ENCODE data around the gene TXNDC12. TPM values are rescaled to one million over a fixed set of nuclear protein-coding genes. Genes with fewer than 3 reads are reported as not detected.

Gene TXNDC12
- total and polyA plus RNA-seq, 9 of the 15 experiments (the other 6 are each of a cell fraction or from before 2014, with no cell fraction given) = 17.0 to 60.8 (median 37.8) TPM

DNA sequence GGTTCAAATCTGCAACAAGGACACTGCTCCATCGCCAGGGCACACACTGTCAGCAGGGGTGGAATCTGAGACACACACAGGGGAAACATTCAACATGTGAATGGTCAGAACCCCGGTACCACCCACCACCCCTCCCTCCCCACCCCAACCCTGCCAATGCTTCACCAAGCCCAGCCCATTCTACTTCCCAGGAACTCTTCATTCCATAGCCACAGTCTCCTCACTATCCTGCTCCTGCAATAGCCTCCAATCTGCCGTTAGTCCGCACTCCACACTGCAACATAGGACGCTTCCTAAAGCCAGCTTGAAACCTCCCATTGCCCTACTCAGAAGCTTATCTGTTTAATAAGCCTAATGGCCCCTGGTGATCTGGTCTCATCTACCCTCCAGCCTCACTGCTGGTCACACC is 57.0 kb downstream of the TXNDC12 start:
- no peaks in the 10 kb centered on the region for H3K4me1 ChIP-seq (replicated peaks in 1 of 2; ENCODE audit: control insufficient read depth in 2 of 2, insufficient read depth in 2 of 2, low read length in 2 of 2)
- no TSS peak for BruUV-seq (replicated peaks)
- no peaks in the 10 kb centered on the region for H3K79me2 ChIP-seq (ENCODE audit: control insufficient read depth, insufficient read depth, low read length)
- no peak for FAIRE-seq
- H3K36me3 ChIP-seq (ENCODE audit: control insufficient read depth, insufficient read depth, low read length) = no peaks in the 10 kb centered on the region
- H4K20me1 ChIP-seq (replicated peaks; ENCODE audit: control insufficient read depth, insufficient read depth, low read length) = no peaks in the 10 kb centered on the region
- 20% methylated on average over 4 of the region's 5 CpGs for WGBS (ENCODE audit: insufficient coverage, low coverage, missing lambda C conversion rate)
- ChIA-PET CTCF (ENCODE audit: low intra/inter-chr PET ratio) (no interaction called here), POLR2A (no interaction called here)
- no peaks in the 10 kb centered on the region for H3K9me3 ChIP-seq (replicated peaks; ENCODE audit: control insufficient read depth, insufficient read depth, low read depth, low read length)
- no peak for ATAC-seq
- H3K4me2 ChIP-seq (ENCODE audit: insufficient read depth, low read length) = no peak overlapping the region
- in situ Hi-C loops (cut with MboI) = loop anchor here (5.0 to 10.0 kb wide), 2 partner anchors 63 to 101 kb away; no protein-coding TSS in a partner anchor
- peaks cover 13 to 16% of the 10 kb centered on the region in 2 experiments for H3K27me3 ChIP-seq (ENCODE audit: control insufficient read depth in 2 of 2, insufficient read depth in 2 of 2, low read length in 2 of 2)
- TF ChIP-seq, protein P1, sequence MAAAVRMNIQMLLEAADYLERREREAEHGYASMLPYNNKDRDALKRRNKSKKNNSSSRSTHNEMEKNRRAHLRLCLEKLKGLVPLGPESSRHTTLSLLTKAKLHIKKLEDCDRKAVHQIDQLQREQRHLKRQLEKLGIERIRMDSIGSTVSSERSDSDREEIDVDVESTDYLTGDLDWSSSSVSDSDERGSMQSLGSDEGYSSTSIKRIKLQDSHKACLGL (CRISPR knock-in tag; IDR thresholded peaks at IDR 0.05; ENCODE audit: borderline replicate concordance, poor library complexity, severe bottlenecking) = no peak
- TF ChIP-seq ETV1 (tag; conservative IDR thresholded peaks at IDR 0.05; ENCODE audit: low read depth) (no peak), ZFP36 (IDR thresholded peaks at IDR 0.05; ENCODE audit: low read depth, low read length, partially characterized antibody) (no peak), BRD4 (IDR thresholded peaks at IDR 0.05) (no peak), SLC30A9 (CRISPR knock-in tag; IDR thresholded peaks at IDR 0.05) (no peak), GATA2 (CRISPR knock-in tag; IDR thresholded peaks at IDR 0.05) (no peak), ZBTB8A (IDR thresholded peaks at IDR 0.05; ENCODE audit: partially characterized antibody) (no peak), ATF6 (CRISPR knock-in tag; IDR thresholded peaks at IDR 0.05) (no peak), ZNF133 (CRISPR knock-in tag; IDR thresholded peaks at IDR 0.05) (no peak), FOS (IDR thresholded peaks at IDR 0.05; ENCODE audit: extremely low read depth, insufficient read length) (no peak)
- TF ChIP-seq, protein P2, sequence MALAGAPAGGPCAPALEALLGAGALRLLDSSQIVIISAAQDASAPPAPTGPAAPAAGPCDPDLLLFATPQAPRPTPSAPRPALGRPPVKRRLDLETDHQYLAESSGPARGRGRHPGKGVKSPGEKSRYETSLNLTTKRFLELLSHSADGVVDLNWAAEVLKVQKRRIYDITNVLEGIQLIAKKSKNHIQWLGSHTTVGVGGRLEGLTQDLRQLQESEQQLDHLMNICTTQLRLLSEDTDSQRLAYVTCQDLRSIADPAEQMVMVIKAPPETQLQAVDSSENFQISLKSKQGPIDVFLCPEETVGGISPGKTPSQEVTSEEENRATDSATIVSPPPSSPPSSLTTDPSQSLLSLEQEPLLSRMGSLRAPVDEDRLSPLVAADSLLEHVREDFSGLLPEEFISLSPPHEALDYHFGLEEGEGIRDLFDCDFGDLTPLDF (CRISPR knock-in tag; IDR thresholded peaks at IDR 0.05) = no peak
- H3K9me1 ChIP-seq (ENCODE audit: control insufficient read depth, insufficient read depth, low read length) = no peaks in the 10 kb centered on the region
- intact Hi-C loops (cut with micrococcal nuclease) = no loop called here
- no peak overlapping the region for H3K9ac ChIP-seq (ENCODE audit: insufficient read depth in 1 of 2, low read depth in 2 of 2, low read length in 2 of 2)
- H3K4me3 ChIP-seq = no peak overlapping the region
- peak in 1 of 4 experiments; percentile 4 for DNase-seq (ENCODE audit: extremely low read depth in 1 of 4, low spot score in 3 of 4)
- no peak overlapping the region for H3K27ac ChIP-seq (ENCODE audit: extremely low read depth, low read depth, low read length)
- H2AFZ ChIP-seq (ENCODE audit: low read depth, low read length) = no peak overlapping the region
